Measurements from ENCODE around the gene GALNT14.

GRCh38 chr2:31110998-31111397, 27.2 kb downstream of the GALNT14 start:
- TF ChIP-seq ZNF565 (CRISPR knock-in tag; conservative IDR thresholded peaks at IDR 0.05; ENCODE audit: low read depth) (no peak), ZFP30 (CRISPR knock-in tag; IDR thresholded peaks at IDR 0.05) (no peak), POU6F1 (CRISPR knock-in tag; IDR thresholded peaks at IDR 0.05; ENCODE audit: borderline replicate concordance, low read depth) (no peak), PATZ1 (CRISPR knock-in tag; IDR thresholded peaks at IDR 0.05; ENCODE audit: borderline replicate concordance) (no peak), ZNF70 (CRISPR knock-in tag; IDR thresholded peaks at IDR 0.05) (no peak)
